HEK293 (cell line): ENCODE results near the gene STAT3.

Experiments used
- CTCF ChIA-PET: fragments of 350-600 bp; formaldehyde crosslinking; extraction: SDS; loops from one replicate; lab custom pipeline; 2021; ENCODE audit warnings: antibody characterized with exemption; lab: Yijun Ruan, JAX
- POLR2A ChIA-PET: fragments of 300-600 bp; formaldehyde crosslinking; extraction: SDS; loops from one replicate; lab custom pipeline; 2020; ENCODE audit warnings: antibody characterized with exemption, inconsistent platforms; lab: Yijun Ruan, JAX
- H3K27ac ChIP-seq: fragments of 200-500 bp; sonication (Bioruptor generic); 2 replicates; pipeline ENCODE4 v1.5.1; 2014; ENCODE audit warnings: low read depth, low read length, control low read depth, inconsistent platforms; ENCODE audit errors: extremely low read depth
- H3K36me3 ChIP-seq, 2 experiments: fragments of 200-500 bp in 1 of 2; sonication (Bioruptor generic) in 1 of 2; 1 replicate in 1 of 2; 2 replicates in 1 of 2; pipeline ENCODE4 v1.5.1; 2014 to 2017; ENCODE audit warnings: inconsistent platforms in 2 of 2, low read length in 2 of 2; ENCODE audit not compliant: control insufficient read depth in 2 of 2, insufficient read depth in 1 of 2
- H3K4me1 ChIP-seq: fragments of 200-500 bp; sonication (Bioruptor generic); 2 replicates; pipeline ENCODE4 v1.5.1; 2014; ENCODE audit warnings: mild to moderate bottlenecking, low read length, inconsistent platforms; ENCODE audit not compliant: control insufficient read depth, insufficient read depth
- H3K4me3 ChIP-seq: 2 replicates; pipeline ENCODE4 v1.5.1; 2011; ENCODE audit warnings: low read depth, mild to moderate bottlenecking, control low read depth, low read length, moderate library complexity
- H3K9me3 ChIP-seq: fragments of 200-500 bp; sonication (Bioruptor generic); 2 replicates; pipeline ENCODE4 v1.5.1; 2014; ENCODE audit warnings: low read depth, low read length, inconsistent platforms; ENCODE audit not compliant: control insufficient read depth, insufficient read depth
- GLIS2 ChIP-seq: fragments of 450-650 bp; formaldehyde crosslinking; IDR thresholded peaks from 2 replicates; pipeline ENCODE4 v1.5.1; 2016; ENCODE audit warnings: missing biosample characterization, missing genetic modification characterization
- KLF7 ChIP-seq: fragments of 450-650 bp; formaldehyde crosslinking; IDR thresholded peaks from 2 replicates; pipeline ENCODE4 v1.5.1; 2016; ENCODE audit warnings: missing biosample characterization, missing genetic modification characterization, borderline replicate concordance
- KLF8 ChIP-seq: fragments of 450-650 bp; formaldehyde crosslinking; IDR thresholded peaks from 2 replicates; pipeline ENCODE4 v1.5.1; 2016; ENCODE audit warnings: missing biosample characterization, missing genetic modification characterization
- SP7 ChIP-seq: fragments of 450-650 bp; formaldehyde crosslinking; IDR thresholded peaks from 2 replicates; pipeline ENCODE4 v1.5.1; 2016; ENCODE audit warnings: missing biosample characterization, missing genetic modification characterization
- TRIM28 ChIP-seq: IDR thresholded peaks from 2 replicates; pipeline ENCODE4 v1.6.1; 2011; ENCODE audit warnings: low read length, control low read depth, borderline replicate concordance
- ZBTB17 ChIP-seq: fragments of 450-650 bp; formaldehyde crosslinking; IDR thresholded peaks from 2 replicates; pipeline ENCODE4 v1.5.1; 2016; ENCODE audit warnings: missing biosample characterization, missing genetic modification characterization
- ZEB2 ChIP-seq: fragments of 450-650 bp; formaldehyde crosslinking; IDR thresholded peaks from 2 replicates; pipeline ENCODE4 v1.5.1; 2016; ENCODE audit warnings: missing biosample characterization, missing genetic modification characterization
- ZFP37 ChIP-seq: fragments of 450-650 bp; formaldehyde crosslinking; IDR thresholded peaks from 2 replicates; pipeline ENCODE4 v1.5.1; 2016; ENCODE audit warnings: missing biosample characterization, missing genetic modification characterization
- ZNF121 ChIP-seq: fragments of 450-650 bp; formaldehyde crosslinking; IDR thresholded peaks from 2 replicates; pipeline ENCODE4 v1.5.1; 2016; ENCODE audit warnings: missing biosample characterization, missing genetic modification characterization
- ZNF133 ChIP-seq: fragments of 450-650 bp; formaldehyde crosslinking; IDR thresholded peaks from 2 replicates; pipeline ENCODE4 v1.5.1; 2016; ENCODE audit warnings: missing biosample characterization, missing genetic modification characterization
- ZNF138 ChIP-seq: fragments of 450-650 bp; formaldehyde crosslinking; IDR thresholded peaks from 2 replicates; pipeline ENCODE4 v1.5.1; 2016; ENCODE audit warnings: missing biosample characterization, missing genetic modification characterization, borderline replicate concordance
- ZNF155 ChIP-seq: fragments of 450-650 bp; formaldehyde crosslinking; IDR thresholded peaks from 2 replicates; pipeline ENCODE4 v1.5.1; 2016; ENCODE audit warnings: missing biosample characterization, missing genetic modification characterization
- ZNF157 ChIP-seq: fragments of 450-650 bp; formaldehyde crosslinking; IDR thresholded peaks from 2 replicates; pipeline ENCODE4 v1.5.1; 2016; ENCODE audit warnings: missing biosample characterization, missing genetic modification characterization
- ZNF169 ChIP-seq: fragments of 450-650 bp; formaldehyde crosslinking; IDR thresholded peaks from 2 replicates; pipeline ENCODE4 v1.5.1; 2016; ENCODE audit warnings: missing biosample characterization, missing genetic modification characterization
- ZNF184 ChIP-seq: fragments of 450-650 bp; IDR thresholded peaks from 2 replicates; pipeline ENCODE4 v1.5.1; 2018; ENCODE audit warnings: missing biosample characterization, mild to moderate bottlenecking, missing genetic modification characterization
- ZNF24 ChIP-seq: fragments of 450-650 bp; formaldehyde crosslinking; IDR thresholded peaks from 2 replicates; pipeline ENCODE4 v1.5.1; 2016; ENCODE audit warnings: missing biosample characterization, missing genetic modification characterization
- ZNF274 ChIP-seq, 2 experiments: fragments of 200-500 bp in 1 of 2; fragments of 450-650 bp in 1 of 2; sonication (Bioruptor generic) in 1 of 2; formaldehyde crosslinking in 1 of 2; IDR thresholded peaks; 2 replicates each; pipeline versions ENCODE4 v1.5.1 to v1.6.1; 2014 to 2016; ENCODE audit warnings: borderline replicate concordance in 1 of 2, inconsistent platforms in 1 of 2, low read length in 1 of 2, missing biosample characterization in 1 of 2, missing genetic modification characterization in 1 of 2
- ZNF354C ChIP-seq: fragments of 450-650 bp; formaldehyde crosslinking; IDR thresholded peaks from 2 replicates; pipeline ENCODE4 v1.5.1; 2016; ENCODE audit warnings: missing biosample characterization, missing genetic modification characterization, low read depth, borderline replicate concordance
- ZNF394 ChIP-seq: fragments of 450-650 bp; formaldehyde crosslinking; IDR thresholded peaks from 2 replicates; pipeline ENCODE4 v1.5.1; 2016; ENCODE audit warnings: missing biosample characterization, missing genetic modification characterization, mild to moderate bottlenecking, moderate library complexity, borderline replicate concordance
- ZNF449 ChIP-seq: fragments of 450-650 bp; formaldehyde crosslinking; IDR thresholded peaks from 2 replicates; pipeline ENCODE4 v1.5.1; 2017; ENCODE audit warnings: missing biosample characterization, mild to moderate bottlenecking, missing genetic modification characterization, moderate library complexity
- ZNF530 ChIP-seq: fragments of 450-650 bp; formaldehyde crosslinking; IDR thresholded peaks from 2 replicates; pipeline ENCODE4 v1.5.1; 2016; ENCODE audit warnings: low read depth, missing biosample characterization, missing genetic modification characterization
- ZNF571 ChIP-seq: fragments of 450-650 bp; formaldehyde crosslinking; IDR thresholded peaks from 2 replicates; pipeline ENCODE4 v1.5.0; 2017; ENCODE audit warnings: missing biosample characterization, missing genetic modification characterization
- ZNF600 ChIP-seq: fragments of 450-650 bp; formaldehyde crosslinking; IDR thresholded peaks from 2 replicates; pipeline ENCODE4 v1.5.1; 2016; ENCODE audit warnings: missing biosample characterization, missing genetic modification characterization
- ZNF621 ChIP-seq: fragments of 450-650 bp; formaldehyde crosslinking; IDR thresholded peaks from 2 replicates; pipeline ENCODE4 v1.5.1; 2017; ENCODE audit warnings: missing biosample characterization, missing genetic modification characterization
- ZNF768 ChIP-seq: fragments of 450-650 bp; formaldehyde crosslinking; IDR thresholded peaks from 2 replicates; pipeline ENCODE4 v1.5.1; 2018; ENCODE audit warnings: missing biosample characterization, mild to moderate bottlenecking, missing genetic modification characterization
- ZNF843 ChIP-seq: fragments of 450-650 bp; formaldehyde crosslinking; IDR thresholded peaks from 2 replicates; pipeline ENCODE4 v1.5.1; 2016; ENCODE audit warnings: missing biosample characterization, missing genetic modification characterization
- ZSCAN5A ChIP-seq: fragments of 450-650 bp; formaldehyde crosslinking; IDR thresholded peaks from 2 replicates; pipeline ENCODE4 v1.5.1; 2016; ENCODE audit warnings: missing biosample characterization, missing genetic modification characterization

STAT3 gene

GRCh38 chr17:42338427-42338985, 49.7 kb downstream of the STAT3 start:
- Histone ChIP-seq H3K4me3 (no peak overlapping the region), H3K9me3 (no peaks in the 10 kb centered on the region)
- TF ChIP-seq ZNF184 (tag by site-specific recombination) (no peak), ZNF157 (no peak), KLF8 (tag by site-specific recombination) (no peak), ZBTB17 (no peak), ZNF394 (tag by site-specific recombination) (no peak), ZNF354C (tag by site-specific recombination) (no peak), ZNF600 (tag by site-specific recombination) (no peak), ZNF133 (tag by site-specific recombination) (no peak), SP7 (tag by site-specific recombination) (no peak), ZFP37 (no peak), ZNF768 (tag by site-specific recombination) (no peak), ZNF155 (tag by site-specific recombination) (no peak), KLF7 (tag by site-specific recombination) (no peak)
- TF ChIP-seq, all 188 proteins: peak for 0
- ChIA-PET CTCF (interaction anchor here (1.0 kb wide), 1 partner anchor 16 kb away, joined by 3 read pairs; no protein-coding TSS in a partner anchor), POLR2A (no interaction called here)
- peaks cover 48 to 77% of the 10 kb centered on the region in 2 experiments for H3K36me3 ChIP-seq
- H3K4me1 ChIP-seq: peaks cover 6% of the 10 kb centered on the region
- H3K27ac ChIP-seq: no peak overlapping the region

- H3K4me1 ChIP-seq: peaks cover 1% of the 10 kb centered on the region; the same call in 1 of the 2 replicates
- POLR2A ChIA-PET: no interaction called here
- H3K9me3 ChIP-seq: no peaks in the 10 kb centered on the region
- no peak for TF ChIP-seq ZSCAN5A (tag by site-specific recombination)
- peak; percentile 63; the same call in 1 of the 2 replicates for TF ChIP-seq ZNF449
- H3K27ac ChIP-seq: no peak overlapping the region
- H3K36me3 ChIP-seq: peaks cover 49 to 83% of the 10 kb centered on the region in 2 experiments
- CTCF ChIA-PET: no interaction called here
- H3K4me3 ChIP-seq: no peak overlapping the region
Measured at GRCh38 chr17:42337442-42337841, 50.8 kb downstream of the STAT3 start.

- TF ChIP-seq ZNF169 (no peak), ZNF24 (tag by site-specific recombination) (no peak), ZNF274 (IDR thresholded peaks at IDR 0.05; ENCODE audit: low read length) (no peak), ZNF274 (tag by site-specific recombination; IDR thresholded peaks at IDR 0.05; ENCODE audit: borderline replicate concordance) (no peak), TRIM28 (no peak), ZNF768 (tag by site-specific recombination) (no peak), ZNF621 (no peak), ZNF530 (tag by site-specific recombination) (no peak), GLIS2 (tag by site-specific recombination) (no peak), ZNF571 (tag by site-specific recombination) (no peak), ZNF138 (tag by site-specific recombination) (no peak), ZEB2 (tag by site-specific recombination) (no peak), ZNF121 (no peak), ZNF843 (tag by site-specific recombination) (no peak)
- ChIA-PET CTCF (interaction anchor here (0.8 to 2.7 kb wide), 5 partner anchors 10 to 217 kb away, joined by 3 to 12 read pairs (median 3); no protein-coding TSS in a partner anchor), POLR2A (no interaction called here)
- H3K9me3 ChIP-seq: no peaks in the 10 kb centered on the region
- H3K4me3 ChIP-seq: no peak overlapping the region
- peaks cover 59 to 78% of the 10 kb centered on the region in 2 experiments for H3K36me3 ChIP-seq
- H3K27ac ChIP-seq: no peak overlapping the region
- no peaks in the 10 kb centered on the region for H3K4me1 ChIP-seq
Measured at GRCh38 chr17:42334677-42335076, 53.6 kb downstream of the STAT3 start.
